Smooth muscle cell (in vitro differentiated cells): ENCODE results near the gene PDLIM1. TPM values are rescaled to one million over a fixed set of nuclear protein-coding genes. Genes with fewer than 3 reads are reported as not detected.

Experiments used
- DNase-seq: peaks from one replicate; lab custom pipeline; 2025; ENCODE audit not compliant: unreplicated experiment; lab: John Stamatoyannopoulos, UW
- H2AFZ ChIP-seq: fragments of 200-600 bp; sonication (generic); 2 replicates; pipeline ENCODE4 v1.6.0; 2016; ENCODE audit warnings: antibody characterized with exemption, low read depth, mild to moderate bottlenecking
- H3F3A ChIP-seq: fragments of 200-600 bp; sonication (generic); 2 replicates; pipeline ENCODE4 v1.6.0; 2017; ENCODE audit warnings: antibody characterized with exemption, low read depth
- H3K27ac ChIP-seq: fragments of 200-600 bp; sonication (generic); 2 replicates; pipeline ENCODE4 v1.5.1; 2016; ENCODE audit warnings: low read depth, mild to moderate bottlenecking
- H3K27me3 ChIP-seq: fragments of 200-600 bp; sonication (generic); 2 replicates; pipeline ENCODE4 v1.6.1; 2016; ENCODE audit warnings: low read depth, mild to moderate bottlenecking
- H3K36me3 ChIP-seq: fragments of 200-600 bp; sonication (generic); 2 replicates; pipeline ENCODE4 v1.5.1; 2016; ENCODE audit warnings: low read depth
- H3K4me1 ChIP-seq: fragments of 200-600 bp; sonication (generic); 2 replicates; pipeline ENCODE4 v1.5.1; 2016; ENCODE audit warnings: low read depth
- H3K4me2 ChIP-seq: fragments of 200-600 bp; sonication (generic); 2 replicates; pipeline ENCODE4 v1.6.0; 2016; ENCODE audit warnings: mild to moderate bottlenecking
- H3K4me3 ChIP-seq: fragments of 200-600 bp; sonication (generic); 2 replicates; pipeline ENCODE4 v1.5.1; 2016; ENCODE audit warnings: mild to moderate bottlenecking
- H3K79me2 ChIP-seq: fragments of 200-600 bp; sonication (generic); 2 replicates; pipeline ENCODE4 v1.6.0; 2016; ENCODE audit warnings: low read depth, mild to moderate bottlenecking
- H3K9ac ChIP-seq: fragments of 200-600 bp; sonication (generic); 2 replicates; pipeline ENCODE4 v1.6.0; 2016; ENCODE audit warnings: low read depth
- H3K9me3 ChIP-seq: fragments of 200-600 bp; sonication (generic); replicated peaks from 2 replicates; pipeline ENCODE4 v1.5.1; 2016; ENCODE audit warnings: low read depth
- H4K20me1 ChIP-seq: fragments of 200-600 bp; sonication (generic); 2 replicates; pipeline ENCODE4 v1.6.0; 2016; ENCODE audit warnings: low read depth
- CTCF ChIP-seq: fragments of 200-600 bp; sonication (generic); IDR thresholded peaks from 2 replicates; pipeline ENCODE4 v1.5.1; 2017; ENCODE audit warnings: borderline replicate concordance, mild to moderate bottlenecking, antibody characterized with exemption; ENCODE audit not compliant: insufficient read depth, poor library complexity, severe bottlenecking
- WGBS: methylation state at CpG from one replicate; pipeline ENCODE4 v1.1.7; 2016; ENCODE audit warnings: low lambda C conversion rate; 5-methylcytosine and 5-hydroxymethylcytosine counted together
- polyA plus RNA-seq: library from polyadenylated mRNA; unstranded; fragments of >200 nt; fragmentation: Nextera tagmentation; extraction: Ambion mirVana; gene quantifications from 2 replicates; pipeline ENCODE4 v1.2.1, GENCODE V29; 2016
- total RNA-seq: library from RNA; depleted of rRNA; stranded (reverse); fragments of >200 nt; gene quantifications from 2 replicates; pipeline ENCODE4 v1.2.3, GENCODE V29; 2014

The PDLIM1 gene
- total and polyA plus RNA-seq, 2 experiments from 2014 or later: 102 to 187 TPM

DNA sequence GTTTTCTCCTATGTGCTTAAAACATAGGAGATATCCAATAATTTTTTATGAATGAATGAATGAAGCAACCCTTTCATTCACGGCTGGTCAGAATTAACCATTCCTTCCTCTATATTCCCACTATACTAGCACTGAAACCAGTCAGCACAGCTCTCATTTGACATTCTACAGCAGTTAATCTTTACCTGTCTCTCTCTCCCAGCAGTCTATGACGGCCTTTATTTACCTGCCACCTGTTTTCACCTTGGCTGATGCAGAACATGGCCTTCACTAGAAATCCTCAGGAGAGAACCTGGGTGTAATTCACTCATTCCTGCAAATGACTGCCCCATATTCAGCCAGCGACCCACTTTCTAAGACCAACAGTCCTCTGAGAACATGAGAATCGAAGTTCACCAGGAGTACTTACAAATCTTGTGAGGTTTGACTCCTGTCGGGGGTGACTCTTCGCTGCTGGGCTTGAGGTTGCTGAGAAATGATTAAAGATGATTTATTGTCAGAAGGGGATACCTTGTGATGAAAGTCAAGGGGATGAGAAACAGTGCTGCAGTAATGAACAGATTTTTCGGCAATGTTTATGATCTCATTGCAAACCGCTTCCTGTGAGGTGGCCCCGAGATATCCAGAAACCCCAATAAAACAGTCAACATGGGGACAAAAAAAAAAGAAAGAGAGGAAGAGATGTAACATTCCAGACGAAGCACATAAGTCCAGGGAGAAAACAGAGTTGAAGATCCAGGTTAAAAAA lies 30.9 kb upstream of the PDLIM1 start:
- H3K27me3 ChIP-seq: no peaks in the 10 kb centered on the region
- no peaks in the 10 kb centered on the region for H3K36me3 ChIP-seq
- no peak overlapping the region for H3K9ac ChIP-seq
- H3F3A ChIP-seq: no peaks in the 10 kb centered on the region
- no peak overlapping the region for H3K4me2 ChIP-seq
- H3K4me3 ChIP-seq: no peak overlapping the region
- no peaks in the 10 kb centered on the region for H3K4me1 ChIP-seq
- no peak overlapping the region for H2AFZ ChIP-seq
- no peak overlapping the region for H3K27ac ChIP-seq
- no peaks in the 10 kb centered on the region for H3K9me3 ChIP-seq
- no peak for TF ChIP-seq CTCF
- no peak for DNase-seq
- no peaks in the 10 kb centered on the region for H3K79me2 ChIP-seq
- no peaks in the 10 kb centered on the region for H4K20me1 ChIP-seq
- WGBS: 90% methylated on average over 10 of the region's 10 CpGs

DNA sequence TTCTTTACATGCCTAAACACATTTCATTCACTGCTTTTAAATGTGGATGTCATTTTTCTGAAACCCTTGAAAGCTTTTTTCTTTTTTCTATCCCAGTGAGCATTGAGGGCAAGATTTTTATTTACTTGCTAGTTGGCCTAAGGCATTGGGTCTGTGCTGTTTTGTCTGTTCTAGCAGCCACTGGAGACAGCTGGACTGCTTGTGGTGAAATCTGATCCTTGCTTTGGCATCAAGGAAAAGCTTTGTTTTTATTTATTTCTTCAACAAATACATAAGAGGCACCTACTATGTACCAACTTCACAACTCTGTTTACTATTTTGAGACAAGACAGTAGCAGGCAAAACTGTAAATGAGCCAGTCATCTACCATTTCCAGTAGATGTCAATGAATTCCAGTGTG lies 28.4 kb upstream of the PDLIM1 start:
- no peak overlapping the region for H3K4me2 ChIP-seq

GRCh38 chr10:95315509-95315908 lies 24.7 kb upstream of the PDLIM1 start:
- H3K36me3 ChIP-seq: no peaks in the 10 kb centered on the region
- H3K27me3 ChIP-seq: no peaks in the 10 kb centered on the region
- no peak for TF ChIP-seq CTCF
- H3K9me3 ChIP-seq: no peaks in the 10 kb centered on the region
- no peak overlapping the region for H3K27ac ChIP-seq
- no peak overlapping the region for H3K4me2 ChIP-seq
- H3K79me2 ChIP-seq: no peaks in the 10 kb centered on the region
- H3F3A ChIP-seq: no peaks in the 10 kb centered on the region
- DNase-seq: no peak
- H2AFZ ChIP-seq: no peak overlapping the region
- H3K4me1 ChIP-seq: peaks cover 16% of the 10 kb centered on the region
- H3K4me3 ChIP-seq: no peak overlapping the region
- H3K9ac ChIP-seq: no peak overlapping the region
- WGBS: 58% methylated on average over 2 of the region's 2 CpGs
- no peaks in the 10 kb centered on the region for H4K20me1 ChIP-seq

More for the DNA sequence above, 28.4 kb upstream of the PDLIM1 start:
- no peaks in the 10 kb centered on the region for H3K36me3 ChIP-seq
- no peaks in the 10 kb centered on the region for H3K79me2 ChIP-seq
- no peak overlapping the region for H3K9ac ChIP-seq
- no peaks in the 10 kb centered on the region for H3K9me3 ChIP-seq
- no peaks in the 10 kb centered on the region for H3K27me3 ChIP-seq
- no peak overlapping the region for H3K27ac ChIP-seq
- H3F3A ChIP-seq: no peaks in the 10 kb centered on the region
- no peak overlapping the region for H3K4me3 ChIP-seq
- peaks cover 9% of the 10 kb centered on the region for H3K4me1 ChIP-seq
- no peaks in the 10 kb centered on the region for H4K20me1 ChIP-seq
- H2AFZ ChIP-seq: no peak overlapping the region
- no peak for TF ChIP-seq CTCF
- DNase-seq: no peak
